ENCODE measurements around the gene CHDH. TPM values are rescaled to one million over a fixed set of nuclear protein-coding genes. Genes with fewer than 3 reads are reported as not detected.

Gene CHDH
- polyA plus RNA-seq, 2 of the 4 experiments (the other 2 are of a cell fraction), result 1.1 to 2.8 TPM

- CTCF ChIA-PET, result no interaction called here
- Histone ChIP-seq H3K4me2 (no peak overlapping the region), H3K4me3 (no peak overlapping the region), H3K4me1 (no peaks in the 10 kb centered on the region), H3K9me3 (no peaks in the 10 kb centered on the region), H3K27ac (no peak overlapping the region)
- ATAC-seq (peak; percentile 59 to 64; a peak in 4 of 6 replicates), FAIRE-seq (no peak), DNase-seq (ENCODE audit: low read depth in 1 of 2, low spot score in 1 of 2) (no peak)
- no peak for TF ChIP-seq HOXB5 (CRISPR knock-in tag; IDR thresholded peaks at IDR 0.05)
- TF ChIP-seq PBX3 (IDR thresholded peaks at IDR 0.05), result no peak
- no peak for TF ChIP-seq MAFK (IDR thresholded peaks at IDR 0.05; ENCODE audit: partially characterized antibody)
- no peak for TF ChIP-seq ATOH8 (CRISPR knock-in tag; IDR thresholded peaks at IDR 0.05; ENCODE audit: low read depth)
- no peak for TF ChIP-seq EHF (CRISPR knock-in tag; IDR thresholded peaks at IDR 0.05)
- TF ChIP-seq POLR2AphosphoS2 (conservative IDR thresholded peaks at IDR 0.05; ENCODE audit: low read length), result no peak
- no peak for TF ChIP-seq HDAC2 (IDR thresholded peaks at IDR 0.05)
- TF ChIP-seq RFX5 (IDR thresholded peaks at IDR 0.05), result no peak
- TF ChIP-seq TFCP2L1 (CRISPR knock-in tag; IDR thresholded peaks at IDR 0.05), result no peak
- no peak for TF ChIP-seq FOSB (CRISPR knock-in tag; IDR thresholded peaks at IDR 0.05)
- no peak for TF ChIP-seq NPAS2 (CRISPR knock-in tag; IDR thresholded peaks at IDR 0.05; ENCODE audit: borderline replicate concordance)
- POLR2A ChIA-PET, result no interaction called here
- WGBS (ENCODE audit: missing lambda C conversion rate), result 82% methylated on average over 4 of the region's 4 CpGs
Observed at GRCh38 chr3:53812434-53812833, 33.8 kb downstream of the CHDH start.

- no peak overlapping the region for H3K4me3 ChIP-seq
- CTCF ChIA-PET, result no interaction called here
- WGBS (ENCODE audit: missing lambda C conversion rate), result 84% methylated on average over 20 of the region's 24 CpGs
- ATAC-seq, result no peak
- no peak overlapping the region for H3K27ac ChIP-seq
- H3K9me3 ChIP-seq, result no peaks in the 10 kb centered on the region
- FAIRE-seq, result no peak
- H3K4me1 ChIP-seq, result peaks cover 7% of the 10 kb centered on the region
- DNase-seq (ENCODE audit: low read depth in 1 of 2, low spot score in 1 of 2), result no peak
- TF ChIP-seq BHLHE40 (IDR thresholded peaks at IDR 0.05; ENCODE audit: low read depth, low read length), result no peak
- TF ChIP-seq NR3C1 (IDR thresholded peaks at IDR 0.05), result no peak
- TF ChIP-seq CHD4 (IDR thresholded peaks at IDR 0.05; ENCODE audit: borderline replicate concordance), result no peak
- no peak for TF ChIP-seq HEYL (CRISPR knock-in tag; IDR thresholded peaks at IDR 0.05)
- no peak for TF ChIP-seq RAD21 (conservative IDR thresholded peaks at IDR 0.05 in 1 of 2, IDR thresholded peaks at IDR 0.05 in 1 of 2)
- no peak for TF ChIP-seq KDM5A (IDR thresholded peaks at IDR 0.05)
- no peak for TF ChIP-seq MYC (IDR thresholded peaks at IDR 0.05; ENCODE audit: borderline replicate concordance, low read length)
- TF ChIP-seq RFX5 (IDR thresholded peaks at IDR 0.05), result no peak
- no peak for TF ChIP-seq REST (IDR thresholded peaks at IDR 0.05)
- TF ChIP-seq NFE2L2 (conservative IDR thresholded peaks at IDR 0.05; ENCODE audit: low read length), result no peak
- no peak overlapping the region for H3K4me2 ChIP-seq
- POLR2A ChIA-PET, result no interaction called here
Observed at GRCh38 chr3:53811143-53811927, 34.9 kb downstream of the CHDH start.

Data from A549 (cell line).